HG03097 (cell line): ENCODE data around the gene MRPL24.
"Not testable (repeated sequence)": the region's sequence is repeated elsewhere in the genome, so short reads cannot be mapped to it uniquely, and the experiment has no call there.

Experiments used
- ATAC-seq: cut with Tn5 transposase; IDR thresholded peaks from one replicate; pipeline ENCODE4 v1.9.1; 2021; ENCODE audit not compliant: unreplicated experiment, low FRiP score

MRPL24 gene

DNA sequence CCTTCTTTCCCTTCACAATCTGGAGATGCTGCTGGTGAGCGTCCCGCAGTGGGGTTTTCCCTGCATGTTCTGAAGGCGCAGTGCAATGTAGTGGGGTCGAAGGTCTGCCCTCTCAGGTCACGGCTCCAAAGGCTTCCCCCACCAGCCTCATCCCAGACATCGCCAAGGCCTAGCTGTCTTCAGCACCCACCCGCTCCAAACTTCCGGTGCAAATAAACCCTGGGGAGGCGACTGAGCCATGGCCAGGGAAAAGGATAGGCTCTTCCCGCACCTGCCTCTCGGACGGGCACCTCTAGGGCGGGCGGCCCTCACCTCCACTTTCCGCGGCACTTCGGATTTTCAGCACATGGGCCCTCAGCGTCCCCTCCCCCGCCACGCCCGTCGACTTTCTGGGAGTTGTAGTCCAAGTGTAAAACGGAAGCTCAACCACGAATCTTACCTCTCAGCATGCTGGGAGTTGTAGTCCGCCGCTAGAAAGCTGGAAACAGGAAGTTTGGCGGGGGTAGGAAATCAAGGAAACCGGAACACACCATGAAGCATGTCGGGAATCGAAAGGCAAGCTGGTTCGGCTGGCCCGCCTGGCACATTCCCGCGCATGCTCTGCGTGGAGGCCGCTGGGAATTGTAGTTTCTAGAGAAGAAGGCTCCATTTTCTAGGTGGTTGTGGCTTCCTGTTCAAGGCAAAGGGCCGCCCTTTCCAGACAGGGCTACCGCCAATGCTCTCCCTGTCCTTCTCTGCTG lies at the start of gene MRPL24:
Gene MRPL24, minus strand, starts transcription at position 348 of the 740 bp plus-strand sequence. CDS start 2,384 bp downstream, outside the sequence.
- peak; percentile 80 for ATAC-seq

GRCh38 chr1:156789621-156790318 lies 48.9 kb upstream of the MRPL24 start:
- no peak for ATAC-seq

DNA sequence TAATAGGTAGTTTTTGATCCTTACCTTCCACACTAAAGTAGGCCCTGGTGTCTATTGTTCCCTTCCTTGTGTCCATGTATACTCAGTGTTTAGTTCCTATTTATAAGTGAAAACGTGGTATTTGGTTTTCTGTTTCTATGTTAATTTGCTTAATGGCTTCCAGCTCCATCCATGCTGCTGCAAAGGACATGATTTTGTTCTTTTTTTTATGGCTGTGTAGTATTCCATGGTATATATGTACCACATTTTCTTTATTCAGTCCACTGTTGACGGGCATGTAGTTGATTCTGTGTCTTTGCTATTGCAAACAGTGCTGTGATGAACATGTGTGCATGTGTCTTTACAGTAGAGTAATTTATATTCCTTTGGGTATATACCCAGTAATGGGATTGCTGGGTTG lies 47.2 kb upstream of the MRPL24 start:
- no peak for ATAC-seq

GRCh38 chr1:156786640-156787039 lies 45.8 kb upstream of the MRPL24 start:
- no peak for ATAC-seq

- ATAC-seq: no peak
Measured at GRCh38 chr1:156785458-156785857, 44.6 kb upstream of the MRPL24 start.

DNA sequence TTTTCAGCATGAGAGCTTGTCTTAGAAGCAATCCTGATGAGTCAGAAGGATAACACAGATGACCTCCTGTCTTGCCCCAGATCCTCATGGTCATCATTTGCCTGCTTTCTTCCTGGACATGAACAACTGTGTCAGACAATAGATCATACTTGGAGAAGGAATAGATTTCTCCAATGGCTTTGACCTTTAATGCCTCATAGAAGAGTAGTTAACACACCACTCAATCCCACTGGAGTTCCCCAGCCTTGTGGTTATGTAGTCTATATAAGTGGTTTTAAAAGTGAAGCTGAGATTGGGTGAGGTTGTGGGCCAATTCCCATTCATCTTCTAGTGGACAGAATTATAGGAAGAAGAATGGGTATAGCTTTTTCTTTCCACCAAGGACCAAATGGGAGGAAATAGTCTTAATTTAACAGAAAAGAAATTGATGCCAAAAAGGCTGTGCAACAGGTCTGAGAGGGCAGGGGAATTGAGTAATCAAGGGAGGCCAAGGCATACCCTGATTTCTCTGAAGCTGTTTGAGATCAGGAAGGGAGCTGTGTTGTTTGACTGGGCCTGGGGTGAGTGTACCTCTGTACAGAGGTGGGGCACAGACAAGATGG lies 40.8 kb upstream of the MRPL24 start:
- ATAC-seq: no peak

- ATAC-seq: no peak
Measured at GRCh38 chr1:156777573-156777972, 36.7 kb upstream of the MRPL24 start.

DNA sequence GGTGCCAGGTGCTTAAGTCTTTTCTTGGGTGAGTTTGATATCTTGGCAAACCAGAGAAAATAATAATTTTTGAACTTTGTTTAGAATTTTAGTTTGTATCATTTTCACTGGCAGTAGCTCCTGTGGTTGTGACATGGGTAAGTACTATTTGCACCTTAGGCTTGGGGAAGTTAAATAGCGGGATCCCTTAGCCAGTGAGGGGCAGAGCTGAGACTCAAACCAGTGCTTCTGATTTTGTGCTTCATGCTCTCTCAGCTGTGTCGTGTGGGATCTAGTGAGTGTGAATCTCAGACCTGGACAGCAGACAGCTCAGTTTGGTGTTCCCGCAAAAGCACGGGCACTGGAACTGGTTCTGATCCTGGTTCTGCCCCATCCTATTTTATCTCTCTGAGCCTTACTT lies 36.1 kb upstream of the MRPL24 start:
- no peak for ATAC-seq

GRCh38 chr1:156775799-156776198 lies 34.9 kb upstream of the MRPL24 start:
- no peak for ATAC-seq

- no peak for ATAC-seq
Measured at GRCh38 chr1:156773607-156774006, 32.7 kb upstream of the MRPL24 start.

DNA sequence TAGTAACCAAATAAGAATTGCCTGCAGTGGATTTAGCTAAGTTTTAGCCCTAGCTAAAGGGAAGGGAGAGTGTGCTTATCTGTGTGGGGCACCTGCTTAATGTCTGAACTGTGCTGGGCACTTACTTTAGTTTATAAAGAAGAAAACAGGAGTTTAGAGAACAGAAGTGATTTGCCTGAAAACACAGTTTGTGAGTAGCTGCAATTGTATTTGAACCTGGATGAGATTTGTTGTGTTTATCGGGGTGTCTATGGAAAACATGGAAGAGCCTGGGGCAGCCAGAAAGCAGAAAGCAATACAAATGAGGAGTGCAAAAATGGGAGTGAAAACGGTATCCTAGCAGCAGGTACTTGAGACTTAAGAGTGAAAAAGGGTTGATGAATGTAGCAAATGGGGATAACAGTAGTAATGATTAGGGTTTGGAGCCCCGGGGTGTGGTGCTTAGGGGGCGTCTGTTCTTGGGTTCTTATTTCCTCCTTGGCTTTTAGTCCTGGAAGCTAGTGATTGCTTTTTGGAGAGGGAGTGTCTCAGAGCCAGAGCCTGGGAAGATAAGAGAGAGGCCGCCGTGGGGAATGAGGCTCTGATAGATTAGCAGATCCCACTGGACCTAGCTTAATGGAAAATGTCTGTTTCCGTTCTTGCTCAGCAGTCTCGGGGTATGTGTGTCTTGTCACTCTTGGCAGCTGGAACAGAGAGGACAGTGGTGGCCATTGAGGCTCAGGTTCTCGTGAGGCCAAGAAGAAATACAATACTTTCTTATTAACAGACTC lies 32.0 kb upstream of the MRPL24 start:
- ATAC-seq: no peak

GRCh38 chr1:156772222-156772621 lies 31.3 kb upstream of the MRPL24 start:
- no peak for ATAC-seq

- no peak for ATAC-seq
Measured at GRCh38 chr1:156768610-156769295, 27.9 kb upstream of the MRPL24 start.

GRCh38 chr1:156767879-156768604 lies 27.2 kb upstream of the MRPL24 start:
- peak; percentile 3 for ATAC-seq

- ATAC-seq: peak; percentile 92
Measured at GRCh38 chr1:156767101-156767878, 26.4 kb upstream of the MRPL24 start, which contains the start of gene PRCC. Gene PRCC (plus strand): TSS chr1:156767535. CDS start chr1:156767772, 237 bp downstream.

GRCh38 chr1:156766298-156767100 lies 25.6 kb upstream of the MRPL24 start:
- ATAC-seq: peak; percentile 5

GRCh38 chr1:156765666-156766065 lies 24.8 kb upstream of the MRPL24 start:
- ATAC-seq: no peak

- not testable (repeated sequence) for ATAC-seq
Measured at GRCh38 chr1:156765136-156765535, 24.2 kb upstream of the MRPL24 start.
